Lung (tissue), 16 donors: ENCODE data around the gene ZMIZ2. TPM values are rescaled to one million over a fixed set of nuclear protein-coding genes. Genes with fewer than 3 reads are reported as not detected.
"Not testable (repeated sequence)": the region's sequence is repeated elsewhere in the genome, so short reads cannot be mapped to it uniquely, and the experiment has no call there.

Source experiments
- ATAC-seq: fragments of 200-7000 bp; cut with Tn5 transposase; one replicate; pipeline ENCODE4 v1.9.1; 2020; ENCODE audit warnings: moderate number of reproducible peaks; ENCODE audit not compliant: insufficient read depth, low FRiP score
- DNase-seq, 3 donors: peaks; one replicate each; pipeline ENCODE4 v3.0.0-alpha.2; 2013 to 2017
- H3K27ac ChIP-seq, 2 donors: one replicate each; pipeline ENCODE4 v1.5.1; 2013; ENCODE audit warnings: mild to moderate bottlenecking in 2 of 2, moderate library complexity in 2 of 2, control low read depth in 1 of 2, inconsistent platforms in 1 of 2, low read depth in 1 of 2, low read length in 1 of 2
- H3K27me3 ChIP-seq, 3 donors: one replicate each; pipeline ENCODE4 v1.5.1; 2013; ENCODE audit warnings: low read length in 2 of 3; ENCODE audit not compliant: control insufficient read depth in 3 of 3, insufficient read depth in 3 of 3
- H3K36me3 ChIP-seq, 4 donors: one replicate each; pipeline ENCODE4 v1.5.1; 2013; ENCODE audit warnings: low read length in 4 of 4, mild to moderate bottlenecking in 1 of 4, moderate library complexity in 1 of 4; ENCODE audit not compliant: control insufficient read depth in 4 of 4, insufficient read depth in 4 of 4
- H3K4me1 ChIP-seq, 5 donors: one replicate each; pipeline ENCODE4 v1.5.1; 2013; ENCODE audit warnings: low read length in 5 of 5, mild to moderate bottlenecking in 2 of 5, moderate library complexity in 1 of 5; ENCODE audit not compliant: control insufficient read depth in 5 of 5, insufficient read depth in 5 of 5
- H3K4me3 ChIP-seq: one replicate; pipeline ENCODE4 v1.5.1; 2013; ENCODE audit warnings: mild to moderate bottlenecking, control low read depth, moderate library complexity
- H3K9ac ChIP-seq, 2 donors: one replicate each; pipeline ENCODE4 v1.5.1; 2013; ENCODE audit warnings: low read length in 2 of 2, control low read depth in 1 of 2; ENCODE audit not compliant: insufficient read depth in 1 of 2
- H3K9me3 ChIP-seq, 4 donors: one replicate each; pipeline ENCODE4 v1.5.1; 2013; ENCODE audit warnings: low read length in 3 of 4, mild to moderate bottlenecking in 1 of 4, moderate library complexity in 1 of 4; ENCODE audit not compliant: control insufficient read depth in 4 of 4, insufficient read depth in 3 of 4
- CTCF ChIP-seq: IDR thresholded peaks from 2 replicates; pipeline ENCODE4 v1.5.1; 2012; ENCODE audit warnings: mild to moderate bottlenecking; ENCODE audit errors: control extremely low read depth, extremely low read depth
- WGBS, 2 donors: extraction: QIAGEN DNeasy Blood & Tissue Kit; methylation state at CpG; one replicate each; pipeline ENCODE4 v1.1.7; 2013; 5-methylcytosine and 5-hydroxymethylcytosine counted together
- long read RNA-seq, 5 donors: transcript quantifications; one replicate each; lab custom pipeline, GENCODE V29; 2026
- polyA plus RNA-seq, 2 donors: library from polyadenylated mRNA; stranded (reverse); fragments of 200-250 nt; gene quantifications; one replicate each; pipeline ENCODE4 v1.2.1, GENCODE V29; 2013
- total RNA-seq, 2 donors: library from RNA; depleted of rRNA in 1 of 2; stranded (reverse); fragments of >200 nt in 1 of 2; gene quantifications; one replicate each; pipeline ENCODE4 v1.2.1, GENCODE V29; 2014 to 2021
- donor health status: control.
- donor health status: control.
- donor health status: Bipolar disorder and iron deficiency.
- donor health status: healthy.
- donor health status: DM: yes; HTN: yes; CAD: no.

Gene ZMIZ2
- total RNA-seq (100 to 1,000 TPM in 1 of 2 donors, 10 to 100 TPM in 1; 26.2 to 103 TPM), polyA plus RNA-seq (10 to 100 TPM; 49.0 to 58.5 TPM)
- long read RNA-seq, donor 1, partial matches to known transcripts, result 36 of 40 reads
- long read RNA-seq, donor 1, other reads (novel, unspliced or antisense), result 0 of 40 reads
- long read RNA-seq, donor 2, partial matches to known transcripts, result 5 of 5 reads
- long read RNA-seq, donor 2, other reads (novel, unspliced or antisense), result 0 of 5 reads
- long read RNA-seq, donor 3, partial matches to known transcripts, result 0 of 6 reads
- long read RNA-seq, donor 3, other reads (novel, unspliced or antisense), result 5 of 6 reads
- long read RNA-seq, donor 4, partial matches to known transcripts, result 20 of 22 reads
- long read RNA-seq, donor 4, other reads (novel, unspliced or antisense), result 0 of 22 reads
- long read RNA-seq, donor 5, partial matches to known transcripts, result 18 of 24 reads
- long read RNA-seq, donor 5, other reads (novel, unspliced or antisense), result 0 of 24 reads

GRCh38 chr7:44748045-44748947 lies at the start of gene ZMIZ2:
Gene ZMIZ2 (plus strand): TSS chr7:44748847. CDS start chr7:44756250, 7,403 bp downstream.
- peak; percentile 93 to 97 (median 93) for DNase-seq
- WGBS, 2 donors, result 1% methylated on average over 57 to 92 of the region's 92 CpGs
- Histone ChIP-seq H3K9ac (peak within 1 kb of the TSS in 1 of 2 donors; percentile 85), H3K4me1 (peaks cover 6 to 21% (median 12%) of the 10 kb centered on the region in 5 donors), H3K9me3 (no peaks in the 10 kb centered on the region), H3K4me3 (peak within 1 kb of the TSS; percentile 97), H3K36me3 (peaks cover 0 to 7% (median 1%) of the 10 kb centered on the region in 4 donors), H3K27ac (peak within 1 kb of the TSS; percentile 97 to 99), H3K27me3 (no peaks in the 10 kb centered on the region)
- no peak for TF ChIP-seq CTCF
- peak; percentile 98 for ATAC-seq

GRCh38 chr7:44699598-44699997 lies 49.0 kb upstream of the ZMIZ2 start:
- H3K27ac ChIP-seq, H3K9ac ChIP-seq, H3K4me1 ChIP-seq, ATAC-seq, H3K4me3 ChIP-seq, H3K27me3 ChIP-seq, H3K9me3 ChIP-seq, DNase-seq: not testable (repeated sequence)
- 91 to 96% methylated on average over 2 of the region's 2 CpGs for WGBS, 2 donors
- peaks cover 32 to 59% (median 42%) of the 10 kb centered on the region in 4 donors for H3K36me3 ChIP-seq

- no peak overlapping the region for H3K27ac ChIP-seq
- no peaks in the 10 kb centered on the region for H3K9me3 ChIP-seq
- no peak overlapping the region for H3K4me3 ChIP-seq
- no peaks in the 10 kb centered on the region for H3K4me1 ChIP-seq
- ATAC-seq (no peak), DNase-seq (no peak)
- peaks cover 28 to 54% (median 42%) of the 10 kb centered on the region in 4 donors for H3K36me3 ChIP-seq
- no peak for TF ChIP-seq CTCF
- H3K9ac ChIP-seq, result no peak overlapping the region
- H3K27me3 ChIP-seq, result no peaks in the 10 kb centered on the region
- WGBS, 2 donors, result 95 to 96% methylated on average over 8 of the region's 8 CpGs
These were observed 48.3 kb upstream of the ZMIZ2 start for GRCh38 chr7:44700322-44700721.

- WGBS, 2 donors, result 95 to 97% methylated on average over 10 of the region's 10 CpGs
These were observed 45.3 kb upstream of the ZMIZ2 start for GRCh38 chr7:44703391-44703790.

More at GRCh38 chr7:44703391-44703790, 45.3 kb upstream of the ZMIZ2 start:
- H3K27ac ChIP-seq, DNase-seq, H3K9me3 ChIP-seq, H3K4me3 ChIP-seq, H3K27me3 ChIP-seq, ATAC-seq, H3K9ac ChIP-seq, H3K4me1 ChIP-seq: not testable (repeated sequence)
- peaks cover 23 to 41% (median 33%) of the 10 kb centered on the region in 4 donors for H3K36me3 ChIP-seq
